Measurements from ENCODE around the gene APBA3. TPM values are rescaled to one million over a fixed set of nuclear protein-coding genes. Genes with fewer than 3 reads are reported as not detected.

APBA3 gene
- polyA plus RNA-seq, 1 donor = 21.1 TPM

DNA sequence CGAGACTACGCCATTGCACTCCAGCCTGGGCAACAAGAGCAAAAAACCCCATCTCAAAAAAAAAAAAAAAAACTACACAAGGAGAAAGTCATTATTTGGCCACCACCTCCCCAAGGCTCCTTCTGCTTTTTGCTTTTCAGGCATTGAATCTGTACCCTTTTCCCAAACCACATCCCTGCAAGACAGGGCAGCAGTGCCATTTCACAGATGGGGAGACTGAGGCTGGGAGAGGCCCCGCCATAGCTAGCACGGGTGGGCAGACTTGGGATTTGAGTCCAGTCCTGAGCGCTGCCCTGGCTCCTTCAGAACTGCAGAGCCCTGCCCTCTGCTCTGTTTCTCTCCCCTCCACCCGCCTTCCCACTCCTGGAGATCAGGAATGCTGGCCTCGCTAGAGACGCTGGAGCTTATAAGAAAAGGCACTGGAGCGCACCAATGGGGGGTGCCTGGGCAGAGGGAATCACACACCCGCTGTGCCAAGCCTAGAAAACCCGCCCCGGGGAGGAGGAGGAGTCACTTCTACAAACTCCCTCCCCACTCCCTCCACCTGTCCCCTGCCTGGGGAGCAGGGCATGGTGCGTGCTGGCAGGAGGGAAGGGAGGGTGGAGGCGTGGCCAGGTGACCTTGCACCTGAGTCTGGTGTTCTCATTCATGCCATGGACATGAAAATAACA is 35.7 kb downstream of the APBA3 start:
- Histone ChIP-seq H3K27me3 (ENCODE audit: control insufficient read depth, insufficient read depth, low read length) (peaks cover 11% of the 10 kb centered on the region), H3K4me1 (ENCODE audit: control insufficient read depth, insufficient read depth, low read length) (peaks cover 8% of the 10 kb centered on the region), H3K36me3 (ENCODE audit: control insufficient read depth, insufficient read depth, low read length) (peaks cover 14% of the 10 kb centered on the region), H3K4me3 (ENCODE audit: low read length) (no peak overlapping the region), H3K27ac (ENCODE audit: low read length) (peak overlapping the region; percentile 16), H3K9me3 (ENCODE audit: control insufficient read depth, low read depth, low read length) (peaks cover 7% of the 10 kb centered on the region)
- peak; percentile 64 to 79 for DNase-seq
- WGBS (ENCODE audit: insufficient coverage, low lambda C conversion rate) = 100% methylated on average over 2 of the region's 14 CpGs

DNA sequence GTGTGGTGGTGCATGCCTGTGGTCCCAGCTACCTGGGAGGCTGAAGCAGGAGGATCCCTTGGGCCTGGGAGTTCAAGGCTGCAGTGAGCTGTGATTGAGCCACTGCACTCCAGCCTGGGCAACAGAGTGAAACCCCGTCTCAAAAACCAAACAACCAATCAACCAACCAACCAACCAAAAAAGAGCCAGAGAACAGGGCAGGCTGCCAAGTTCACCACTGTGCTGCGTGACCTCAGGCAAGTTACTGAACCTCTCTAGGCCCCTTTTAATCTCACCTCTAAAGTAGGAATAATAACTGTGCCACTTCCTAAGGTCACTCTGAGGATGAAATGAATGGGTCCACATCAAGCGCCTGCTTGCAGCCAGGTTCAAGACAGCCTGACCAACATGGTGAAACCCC is 36.4 kb downstream of the APBA3 start:
- Histone ChIP-seq H3K27ac (ENCODE audit: low read length) (no peak overlapping the region), H3K9me3 (ENCODE audit: control insufficient read depth, low read depth, low read length) (peaks cover 2% of the 10 kb centered on the region), H3K27me3 (ENCODE audit: control insufficient read depth, insufficient read depth, low read length) (peaks cover 13% of the 10 kb centered on the region), H3K4me3 (ENCODE audit: low read length) (no peak overlapping the region), H3K4me1 (ENCODE audit: control insufficient read depth, insufficient read depth, low read length) (peaks cover 13% of the 10 kb centered on the region), H3K36me3 (ENCODE audit: control insufficient read depth, insufficient read depth, low read length) (peaks cover 9% of the 10 kb centered on the region)
- no CpG with 5 or more reads among the region's 3 CpGs for WGBS (ENCODE audit: insufficient coverage, low lambda C conversion rate)
- DNase-seq = no peak

DNA sequence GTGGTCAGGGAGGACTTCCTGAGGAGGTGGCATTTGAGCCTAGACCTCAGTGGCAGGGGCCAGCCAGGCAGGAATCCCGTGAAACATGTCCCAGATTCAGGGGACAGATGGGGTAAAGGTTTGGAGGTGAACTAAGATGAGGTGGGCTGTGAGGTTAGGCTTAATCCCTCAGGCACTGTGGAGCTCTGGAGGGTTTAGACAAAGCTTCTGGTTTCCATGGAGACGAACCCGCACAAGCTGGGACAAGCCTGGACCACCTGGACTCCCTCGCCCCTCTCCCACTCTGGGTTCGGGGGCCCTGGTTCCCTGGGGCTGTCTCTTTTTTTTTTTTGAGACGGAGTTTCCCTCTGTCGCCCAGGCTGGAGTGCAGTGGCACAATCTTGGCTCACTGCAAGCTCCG is 37.6 kb downstream of the APBA3 start:
- Histone ChIP-seq H3K27me3 (ENCODE audit: control insufficient read depth, insufficient read depth, low read length) (peaks cover 13% of the 10 kb centered on the region), H3K36me3 (ENCODE audit: control insufficient read depth, insufficient read depth, low read length) (peaks cover 3% of the 10 kb centered on the region), H3K27ac (ENCODE audit: low read length) (no peak overlapping the region), H3K4me3 (ENCODE audit: low read length) (no peak overlapping the region), H3K9me3 (ENCODE audit: control insufficient read depth, low read depth, low read length) (no peaks in the 10 kb centered on the region), H3K4me1 (ENCODE audit: control insufficient read depth, insufficient read depth, low read length) (peaks cover 18% of the 10 kb centered on the region)
- DNase-seq = no peak
- WGBS (ENCODE audit: insufficient coverage, low lambda C conversion rate) = no CpG with 5 or more reads among the region's 8 CpGs

DNA sequence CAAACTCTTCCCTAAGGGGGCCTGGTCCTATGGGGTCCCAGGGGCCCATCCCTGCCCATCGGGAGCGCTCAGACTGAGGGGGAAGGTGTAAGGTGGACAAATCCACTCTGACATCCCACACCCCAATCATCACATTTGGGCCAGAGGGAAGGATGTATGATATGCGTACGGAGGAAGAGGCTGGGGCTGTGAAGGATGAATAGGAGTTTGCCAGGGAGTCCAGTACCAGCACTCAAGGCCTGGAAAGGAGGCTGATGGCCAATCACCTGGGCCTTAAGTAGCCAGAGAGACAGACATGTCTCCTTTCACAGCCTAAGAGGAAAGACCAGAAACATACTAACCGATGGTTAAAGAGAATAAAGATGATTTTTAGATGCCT is 38.4 kb downstream of the APBA3 start:
- H3K27me3 ChIP-seq (ENCODE audit: control insufficient read depth, insufficient read depth, low read length) = peaks cover 13% of the 10 kb centered on the region
- no peak overlapping the region for H3K27ac ChIP-seq (ENCODE audit: low read length)
- H3K36me3 ChIP-seq (ENCODE audit: control insufficient read depth, insufficient read depth, low read length) = no peaks in the 10 kb centered on the region
- no CpG with 5 or more reads among the region's 5 CpGs for WGBS (ENCODE audit: insufficient coverage, low lambda C conversion rate)
- no peaks in the 10 kb centered on the region for H3K9me3 ChIP-seq (ENCODE audit: control insufficient read depth, low read depth, low read length)
- H3K4me1 ChIP-seq (ENCODE audit: control insufficient read depth, insufficient read depth, low read length) = peaks cover 18% of the 10 kb centered on the region
- no peak overlapping the region for H3K4me3 ChIP-seq (ENCODE audit: low read length)
- no peak for DNase-seq

DNA sequence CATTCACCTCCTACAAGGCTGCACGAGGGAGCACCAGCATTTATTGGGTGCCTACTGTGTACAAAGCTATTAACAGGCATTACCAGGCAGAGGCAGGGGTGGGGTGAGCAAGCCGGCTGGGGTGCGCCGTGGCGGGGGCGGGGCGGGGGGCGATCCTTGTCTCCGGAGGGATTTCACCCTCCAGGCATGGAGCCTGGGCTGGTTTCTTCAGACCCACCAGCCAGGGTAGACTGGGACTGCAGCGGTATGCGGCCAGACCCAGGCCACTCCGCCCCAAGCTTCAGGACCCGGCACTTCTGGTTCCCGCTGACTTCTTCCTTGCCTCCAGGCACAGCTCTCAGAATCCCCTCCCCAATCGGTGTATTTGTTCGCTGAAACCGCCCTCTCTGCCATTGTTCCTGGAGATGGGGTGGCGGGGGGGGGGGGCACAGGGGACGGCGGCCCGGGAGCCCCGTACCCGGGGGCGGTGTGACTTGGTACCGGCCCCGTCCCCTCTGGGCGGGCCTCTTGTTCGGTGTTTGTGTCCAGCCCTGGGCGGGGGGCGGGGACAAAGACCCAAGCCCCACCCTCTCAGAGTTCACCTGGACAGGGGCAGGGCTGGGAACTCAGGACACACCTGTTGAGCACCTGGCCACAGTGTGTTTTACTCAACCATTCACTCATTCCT is 38.9 kb downstream of the APBA3 start:
- DNase-seq = peak; percentile 67 to 76
- peak overlapping the region; percentile 66 for H3K4me3 ChIP-seq (ENCODE audit: low read length)
- peaks cover 18% of the 10 kb centered on the region for H3K4me1 ChIP-seq (ENCODE audit: control insufficient read depth, insufficient read depth, low read length)
- WGBS (ENCODE audit: insufficient coverage, low lambda C conversion rate) = no CpG with 5 or more reads among the region's 30 CpGs
- peak overlapping the region; percentile 84 for H3K27ac ChIP-seq (ENCODE audit: low read length)
- no peaks in the 10 kb centered on the region for H3K36me3 ChIP-seq (ENCODE audit: control insufficient read depth, insufficient read depth, low read length)
- peaks cover 13% of the 10 kb centered on the region for H3K27me3 ChIP-seq (ENCODE audit: control insufficient read depth, insufficient read depth, low read length)
- no peaks in the 10 kb centered on the region for H3K9me3 ChIP-seq (ENCODE audit: control insufficient read depth, low read depth, low read length)

DNA sequence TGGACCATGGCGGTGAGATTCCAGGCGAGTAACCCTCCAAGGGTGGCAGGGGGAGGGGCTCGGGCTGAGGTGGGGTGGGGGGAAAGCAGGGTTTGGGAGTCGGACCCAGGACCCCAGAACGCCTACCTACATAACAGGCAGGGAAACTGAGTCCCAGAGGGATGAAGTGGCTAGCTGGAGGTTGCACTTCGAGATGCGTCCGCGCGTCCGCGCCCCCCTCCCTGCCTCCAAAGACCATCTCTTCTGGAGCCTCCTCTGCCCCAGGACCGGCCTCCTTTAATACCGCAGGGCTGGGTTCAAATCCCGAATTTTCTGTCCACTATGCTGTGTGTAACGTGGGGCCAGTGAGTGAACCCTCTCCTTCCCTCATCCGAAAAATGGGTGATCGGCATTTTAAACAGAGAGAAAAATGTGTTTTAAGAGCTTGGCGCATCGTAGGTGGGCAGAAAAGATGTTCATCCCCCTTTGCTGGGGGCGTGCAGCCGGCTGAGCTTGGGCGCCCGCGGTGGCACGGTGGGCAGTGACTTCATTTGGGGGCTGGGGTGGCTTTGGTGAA is 39.5 kb downstream of the APBA3 start:
- DNase-seq = no peak
- Histone ChIP-seq H3K27ac (ENCODE audit: low read length) (peak overlapping the region; percentile 84), H3K4me3 (ENCODE audit: low read length) (peak overlapping the region; percentile 66), H3K36me3 (ENCODE audit: control insufficient read depth, insufficient read depth, low read length) (no peaks in the 10 kb centered on the region), H3K4me1 (ENCODE audit: control insufficient read depth, insufficient read depth, low read length) (peaks cover 18% of the 10 kb centered on the region), H3K27me3 (ENCODE audit: control insufficient read depth, insufficient read depth, low read length) (peaks cover 13% of the 10 kb centered on the region), H3K9me3 (ENCODE audit: control insufficient read depth, low read depth, low read length) (no peaks in the 10 kb centered on the region)
- WGBS (ENCODE audit: insufficient coverage, low lambda C conversion rate) = no CpG with 5 or more reads among the region's 26 CpGs

DNA sequence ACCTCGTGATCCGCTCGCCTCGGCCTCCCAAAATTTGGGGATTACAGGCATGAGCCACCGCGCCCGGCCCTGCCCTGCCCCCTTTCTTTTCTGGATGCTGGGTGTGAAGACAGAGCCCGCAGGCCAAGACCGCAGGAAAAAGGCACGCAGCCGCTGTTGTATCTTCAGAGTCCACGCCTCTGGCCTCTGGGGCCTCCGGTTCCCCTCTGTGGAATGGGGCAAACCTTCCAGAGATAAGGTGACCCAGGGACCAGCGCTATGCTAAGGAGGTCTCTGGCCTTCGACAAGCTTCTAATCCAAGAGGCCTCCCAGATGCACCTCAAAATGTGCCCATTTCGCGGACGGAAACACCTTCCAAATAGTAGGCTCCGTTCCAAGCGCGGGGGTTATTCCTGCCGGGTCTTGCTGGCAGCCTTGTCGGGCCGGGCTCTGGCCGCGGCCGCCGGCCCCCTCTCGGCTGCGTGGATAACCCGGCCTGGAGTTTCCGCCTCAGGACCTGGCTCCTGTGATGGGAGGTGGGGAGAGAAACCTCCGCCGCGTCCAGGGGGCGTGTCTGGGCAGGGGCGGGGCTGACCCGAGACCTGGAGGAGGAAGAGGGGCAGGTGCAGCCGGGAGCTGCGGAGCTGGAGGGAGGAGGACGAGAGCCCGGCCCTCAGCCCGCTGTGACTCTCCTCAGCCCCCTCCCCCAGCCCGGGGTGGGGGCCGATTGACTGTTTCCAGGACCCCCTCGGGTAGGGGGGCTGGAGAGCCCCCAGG is 40.2 kb downstream of the APBA3 start:
- Histone ChIP-seq H3K9me3 (ENCODE audit: control insufficient read depth, low read depth, low read length) (no peaks in the 10 kb centered on the region), H3K36me3 (ENCODE audit: control insufficient read depth, insufficient read depth, low read length) (no peaks in the 10 kb centered on the region), H3K27ac (ENCODE audit: low read length) (peak overlapping the region; percentile 84), H3K27me3 (ENCODE audit: control insufficient read depth, insufficient read depth, low read length) (peaks cover 13% of the 10 kb centered on the region), H3K4me3 (ENCODE audit: low read length) (peak overlapping the region; percentile 66), H3K4me1 (ENCODE audit: control insufficient read depth, insufficient read depth, low read length) (peaks cover 18% of the 10 kb centered on the region)
- DNase-seq = peak; percentile 96 to 97
- WGBS (ENCODE audit: insufficient coverage, low lambda C conversion rate) = no CpG with 5 or more reads among the region's 46 CpGs

DNA sequence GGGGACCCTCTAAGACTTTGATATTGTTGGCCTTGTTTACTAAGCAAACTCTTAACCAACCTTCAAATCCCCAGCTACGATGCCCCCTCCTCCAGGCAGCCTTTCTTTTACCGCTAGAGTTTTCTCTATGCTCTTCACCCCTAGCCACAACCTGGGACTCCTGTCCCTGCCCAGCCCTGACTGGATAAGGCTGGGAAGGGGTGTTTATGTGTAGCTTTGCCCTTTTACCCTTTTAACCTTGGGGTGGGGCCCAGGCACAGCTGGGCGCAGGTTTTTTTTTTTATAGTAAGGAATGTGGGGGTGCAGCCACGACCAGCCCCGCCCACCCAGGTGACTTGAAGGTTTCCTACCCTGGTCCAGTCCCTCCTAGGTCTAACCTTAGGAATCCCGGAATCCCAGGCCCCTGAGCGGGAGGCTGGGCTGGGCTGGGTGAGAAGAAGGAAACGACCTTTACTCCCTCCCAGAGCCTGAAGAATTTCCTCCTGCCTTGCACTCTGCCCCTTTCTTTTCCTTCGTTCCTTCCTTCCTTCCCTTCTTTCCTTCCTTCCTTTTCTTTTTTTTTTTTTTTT is 41.1 kb downstream of the APBA3 start:
- WGBS (ENCODE audit: insufficient coverage, low lambda C conversion rate) = 0% methylated on average over 1 of the region's 9 CpGs

DNA sequence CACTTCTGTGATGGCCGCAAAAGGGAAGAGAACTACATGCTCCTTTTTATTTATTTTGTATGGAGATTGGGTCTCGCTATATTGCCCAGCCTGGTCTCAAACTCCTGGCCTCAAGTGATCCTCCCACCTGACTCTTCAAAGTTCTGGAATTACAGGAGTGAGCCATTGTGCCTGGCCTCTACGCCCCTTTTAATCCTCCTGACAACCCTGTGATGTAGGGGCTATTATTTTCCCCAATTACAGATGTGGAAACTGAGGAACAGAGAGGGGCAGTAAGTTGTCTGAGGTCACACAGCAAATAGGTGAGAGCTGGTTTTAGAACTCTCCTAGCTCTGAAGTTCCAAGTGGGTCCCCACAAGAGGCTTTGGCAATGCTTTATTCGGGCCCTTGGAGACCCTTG is 41.6 kb downstream of the APBA3 start:
- Histone ChIP-seq H3K4me1 (ENCODE audit: control insufficient read depth, insufficient read depth, low read length) (peaks cover 18% of the 10 kb centered on the region), H3K4me3 (ENCODE audit: low read length) (no peak overlapping the region), H3K27ac (ENCODE audit: low read length) (peak overlapping the region; percentile 84), H3K36me3 (ENCODE audit: control insufficient read depth, insufficient read depth, low read length) (no peaks in the 10 kb centered on the region), H3K9me3 (ENCODE audit: control insufficient read depth, low read depth, low read length) (no peaks in the 10 kb centered on the region), H3K27me3 (ENCODE audit: control insufficient read depth, insufficient read depth, low read length) (peaks cover 13% of the 10 kb centered on the region)
- no CpG with 5 or more reads among the region's 4 CpGs for WGBS (ENCODE audit: insufficient coverage, low lambda C conversion rate)
- no peak for DNase-seq

More for the DNA sequence above, 41.1 kb downstream of the APBA3 start:
- H3K4me3 ChIP-seq (ENCODE audit: low read length) = peak overlapping the region; percentile 66
- H3K27ac ChIP-seq (ENCODE audit: low read length) = peak overlapping the region; percentile 84
- H3K36me3 ChIP-seq (ENCODE audit: control insufficient read depth, insufficient read depth, low read length) = no peaks in the 10 kb centered on the region
- peak; percentile 96 to 98 for DNase-seq
- H3K9me3 ChIP-seq (ENCODE audit: control insufficient read depth, low read depth, low read length) = no peaks in the 10 kb centered on the region
- H3K27me3 ChIP-seq (ENCODE audit: control insufficient read depth, insufficient read depth, low read length) = peaks cover 13% of the 10 kb centered on the region
- H3K4me1 ChIP-seq (ENCODE audit: control insufficient read depth, insufficient read depth, low read length) = peaks cover 18% of the 10 kb centered on the region

DNA sequence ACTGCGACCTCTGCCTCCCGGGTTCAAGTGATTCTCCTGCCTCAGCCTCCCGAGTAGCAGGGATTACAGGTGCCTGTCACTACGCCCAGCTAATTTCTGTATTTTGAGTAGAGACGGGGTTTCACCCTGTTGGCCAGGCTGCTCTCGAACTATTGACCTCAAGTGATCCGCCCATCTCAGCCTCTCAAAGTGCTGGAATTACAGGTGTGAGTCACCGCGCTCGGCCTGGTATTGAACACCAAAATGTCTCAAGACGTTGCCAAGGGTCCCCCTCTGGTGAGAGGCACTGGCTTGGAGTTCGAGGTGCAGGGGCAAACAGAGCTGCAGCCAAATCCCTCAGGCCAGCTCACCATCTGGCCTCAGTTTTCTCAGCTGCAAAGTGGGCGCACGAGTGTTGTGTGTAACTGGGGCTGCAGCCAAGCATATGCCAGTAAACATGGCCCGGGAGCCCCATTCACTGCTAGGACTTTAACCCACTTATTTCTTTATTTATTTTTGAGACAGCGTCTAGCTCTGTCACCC is 45.3 kb downstream of the APBA3 start:
- Histone ChIP-seq H3K27ac (ENCODE audit: low read length) (no peak overlapping the region), H3K9me3 (ENCODE audit: control insufficient read depth, low read depth, low read length) (no peaks in the 10 kb centered on the region), H3K4me3 (ENCODE audit: low read length) (no peak overlapping the region), H3K4me1 (ENCODE audit: control insufficient read depth, insufficient read depth, low read length) (peaks cover 30% of the 10 kb centered on the region), H3K36me3 (ENCODE audit: control insufficient read depth, insufficient read depth, low read length) (no peaks in the 10 kb centered on the region), H3K27me3 (ENCODE audit: control insufficient read depth, insufficient read depth, low read length) (peaks cover 3% of the 10 kb centered on the region)
- WGBS (ENCODE audit: insufficient coverage, low lambda C conversion rate) = no CpG with 5 or more reads among the region's 16 CpGs
- no peak for DNase-seq

All from large intestine (tissue), 3 donors.